HG03135 (cell line): ENCODE measurements around the gene PILRB.
A peak's percentile ranks its signal among the peaks of the same experiment; 100 is the strongest.
"Not testable (repeated sequence)": the region's sequence is repeated elsewhere in the genome, so short reads cannot be mapped to it uniquely, and the experiment has no call there.

ENCODE experiments used
- ATAC-seq: cut with Tn5 transposase; IDR thresholded peaks from one replicate; pipeline ENCODE4 v1.9.1; 2021; ENCODE audit warnings: mild to moderate bottlenecking, moderate library complexity; ENCODE audit not compliant: unreplicated experiment

PILRB gene

DNA sequence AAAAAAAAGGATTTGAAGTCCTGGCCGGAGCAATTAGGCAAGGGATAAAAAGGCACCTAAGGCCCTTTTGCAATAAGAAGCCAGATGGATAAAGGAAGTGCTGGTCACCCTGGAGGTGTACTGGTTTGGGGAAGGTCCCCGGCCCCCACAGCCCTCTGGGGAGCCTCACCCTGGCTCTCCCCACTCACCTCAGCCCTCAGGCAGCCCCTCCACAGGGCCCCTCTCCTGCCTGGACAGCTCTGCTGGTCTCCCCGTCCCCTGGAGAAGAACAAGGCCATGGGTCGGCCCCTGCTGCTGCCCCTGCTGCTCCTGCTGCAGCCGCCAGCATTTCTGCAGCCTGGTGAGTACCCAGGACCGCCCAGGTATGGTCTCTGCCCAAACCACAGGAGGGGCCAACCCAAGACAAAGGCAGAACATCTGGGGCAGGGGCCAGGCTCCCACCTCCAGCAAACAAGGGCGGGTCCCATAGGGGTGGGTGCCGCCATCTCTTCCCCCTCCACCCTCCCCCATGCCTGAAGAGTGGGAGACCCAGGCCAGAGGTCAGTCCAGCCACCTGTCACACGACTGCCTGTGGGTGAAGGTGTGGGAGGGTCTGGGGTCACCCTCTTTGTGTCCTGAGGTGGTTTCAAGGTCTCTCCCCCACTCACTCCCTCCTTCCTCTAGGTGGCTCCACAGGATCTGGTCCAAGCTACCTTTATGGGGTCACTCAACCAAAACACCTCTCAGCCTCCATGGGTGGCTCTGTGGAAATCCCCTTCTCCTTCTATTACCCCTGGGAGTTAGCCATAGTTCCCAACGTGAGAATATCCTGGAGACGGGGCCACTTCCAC is at the start of gene PILRB:
TSS of gene PILRB (plus strand) at position 91 of the 830 bp plus-strand sequence. CDS start at position 277, 186 bp downstream.
- ATAC-seq = no peak

DNA sequence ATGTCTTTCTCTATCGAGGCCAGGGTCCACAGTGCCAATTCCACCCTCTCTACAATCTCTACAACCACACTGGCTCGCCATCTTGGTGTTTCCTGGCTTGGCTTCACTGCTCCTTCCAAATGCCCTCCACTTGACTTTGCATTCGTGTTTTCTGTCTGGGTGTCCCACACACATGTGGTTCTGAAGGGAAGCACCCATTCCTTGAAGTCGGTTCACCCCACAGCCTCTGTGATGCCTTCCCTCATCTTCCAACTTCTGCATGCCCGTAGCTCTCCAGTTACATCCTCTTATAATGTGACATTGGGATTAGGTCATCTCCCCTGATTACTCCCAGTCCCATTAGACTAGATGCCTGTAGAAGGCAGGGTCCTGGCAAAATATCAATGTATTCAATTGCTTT is 39.6 kb upstream of the PILRB start:
- not testable (repeated sequence) for ATAC-seq

DNA sequence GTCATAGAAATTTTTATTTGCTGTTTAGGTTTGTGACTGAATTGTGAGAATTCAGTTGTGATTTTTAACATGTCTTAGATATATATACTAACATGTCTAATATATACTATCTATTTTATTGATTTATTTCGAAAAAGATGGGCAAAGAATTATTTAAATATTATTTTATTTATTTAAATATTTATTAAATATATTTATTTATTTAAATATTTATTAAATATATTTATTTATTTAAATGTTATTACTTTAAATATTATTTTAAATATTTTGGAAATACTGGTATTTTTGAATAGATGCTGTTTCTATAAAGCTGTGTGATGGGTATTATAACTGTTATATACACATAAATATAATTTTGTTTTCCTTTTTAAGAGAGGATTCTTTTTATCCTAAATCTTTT is 36.3 kb upstream of the PILRB start:
- ATAC-seq = not testable (repeated sequence)

DNA sequence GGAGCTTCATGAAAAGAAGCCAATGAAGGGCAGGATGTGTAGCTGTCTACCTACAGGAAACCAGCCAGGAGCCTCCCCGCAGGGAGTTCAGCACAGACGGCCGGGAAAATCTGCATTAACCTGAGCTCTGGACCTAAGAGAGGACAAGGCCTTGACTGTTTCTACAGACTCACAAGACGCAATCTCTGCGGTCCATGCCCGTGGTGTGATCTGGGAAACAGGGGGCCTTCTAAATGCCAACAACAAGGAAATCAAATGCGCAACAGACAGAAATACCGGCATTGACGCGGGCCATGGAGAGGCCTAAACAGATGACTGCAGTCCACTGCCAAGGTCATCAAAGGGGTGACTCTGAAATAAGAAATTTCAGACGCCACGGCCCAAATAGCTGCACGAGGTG is 33.7 kb upstream of the PILRB start:
- not testable (repeated sequence) for ATAC-seq

DNA sequence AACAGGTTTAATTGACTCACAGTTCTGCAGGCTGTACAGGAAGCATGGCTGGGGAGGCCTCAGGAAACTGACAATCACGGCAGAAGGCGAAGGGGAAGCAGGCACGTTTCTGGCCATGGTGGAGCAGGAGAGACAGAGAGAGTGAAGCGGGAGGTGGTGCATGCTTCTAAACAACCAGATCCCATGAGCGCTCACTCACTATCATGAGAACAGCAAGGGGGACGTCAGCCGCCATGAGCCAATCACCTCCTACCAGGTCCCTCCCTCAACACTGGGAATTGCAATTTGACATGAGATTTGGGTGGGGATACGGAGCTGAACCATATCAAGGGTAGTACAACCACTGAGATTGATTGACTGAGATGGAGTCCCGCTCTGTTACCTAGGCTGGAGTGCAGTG is 32.2 kb upstream of the PILRB start:
- not testable (repeated sequence) for ATAC-seq

DNA sequence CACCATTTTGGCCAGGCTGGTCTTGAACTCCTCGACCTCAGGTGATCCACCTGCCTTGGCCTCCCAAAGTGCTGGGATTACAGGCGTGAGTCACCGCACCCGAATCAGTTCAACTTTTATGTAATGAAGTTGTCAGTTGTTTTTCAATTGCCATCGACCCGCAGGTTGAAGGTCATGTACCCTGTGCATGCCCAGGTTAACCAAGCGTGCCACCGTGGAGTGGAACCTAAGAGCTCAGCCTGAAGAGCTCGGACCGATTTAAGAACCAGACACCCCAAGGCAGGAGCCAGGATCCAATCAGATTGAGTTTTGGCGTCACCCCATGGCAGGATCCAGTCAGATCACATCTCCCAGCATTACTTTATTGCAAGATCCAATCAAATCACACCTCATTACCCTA is 31.0 kb upstream of the PILRB start:
- ATAC-seq = not testable (repeated sequence)

DNA sequence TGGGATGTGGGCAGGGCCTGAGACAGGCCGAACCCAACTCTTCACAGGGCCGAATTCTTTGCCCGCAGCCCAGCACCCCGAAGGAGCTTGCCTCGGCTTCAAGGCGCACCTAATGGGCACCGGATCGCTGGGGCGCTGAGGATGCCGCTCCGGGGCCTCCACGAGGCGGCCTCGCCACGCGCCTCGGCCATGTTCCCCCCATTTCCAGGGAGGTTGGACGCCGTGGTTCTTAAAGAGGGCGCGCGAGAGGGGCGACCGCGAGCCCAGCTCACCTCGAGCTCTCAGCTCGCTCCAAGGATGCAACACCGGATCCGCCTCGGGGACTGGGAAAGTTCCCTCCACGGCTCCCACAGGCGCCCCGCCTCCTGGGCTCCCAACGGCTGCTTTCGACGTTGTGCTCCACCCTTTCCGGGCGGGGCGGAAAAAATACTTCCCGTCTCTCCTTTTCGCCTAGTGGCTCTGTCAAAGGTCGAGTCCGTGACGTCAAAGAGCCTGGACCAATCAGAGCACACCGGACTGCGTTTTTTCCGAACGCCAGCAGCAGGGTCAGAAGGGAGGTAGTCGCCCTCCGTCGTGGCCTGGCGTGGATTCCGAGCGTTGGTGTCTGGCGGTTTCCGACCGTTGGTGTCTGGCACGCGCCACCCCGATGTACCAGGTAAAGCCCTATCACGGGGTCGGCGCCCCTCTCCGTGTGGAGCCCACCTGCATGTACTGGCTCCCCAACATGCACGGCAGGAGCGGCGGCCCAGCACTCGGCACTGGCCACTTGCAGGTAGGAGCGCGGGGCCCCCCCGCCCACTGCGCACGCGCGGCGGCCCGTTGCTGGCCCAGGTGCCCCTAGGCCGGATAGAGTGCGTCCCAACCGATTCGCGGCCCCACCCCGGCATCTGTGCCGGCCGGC is 22.1 kb upstream of the PILRB start:
- ATAC-seq = peak; percentile 97

DNA sequence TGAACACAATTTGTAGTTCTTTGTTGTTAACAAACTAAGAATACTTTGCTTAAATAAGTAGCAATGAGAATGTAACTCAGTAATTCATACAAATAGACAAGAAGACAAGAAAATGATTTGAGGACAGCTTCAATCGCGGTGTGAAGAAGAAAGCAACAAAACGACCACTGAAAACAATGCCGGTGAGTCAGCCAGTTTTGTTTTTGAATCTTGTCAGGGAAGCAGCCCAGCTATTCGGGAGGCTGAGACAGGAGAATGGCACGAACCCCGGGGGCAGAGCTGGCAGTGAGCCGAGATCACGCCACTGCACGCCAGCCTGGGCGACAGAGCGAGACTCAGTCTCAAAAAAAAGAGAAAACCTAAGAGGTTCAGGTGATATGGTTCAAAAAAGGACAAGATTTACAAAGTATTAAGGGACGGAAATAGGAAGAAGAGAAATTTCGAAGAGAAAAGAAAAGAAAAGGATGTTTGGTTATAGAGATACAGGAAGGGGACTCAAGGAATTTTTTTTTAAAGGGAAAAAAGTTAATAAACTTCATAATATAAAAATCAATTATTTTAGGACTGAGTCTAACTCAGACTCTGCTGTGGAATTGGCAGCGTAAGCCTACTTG is 19.7 kb upstream of the PILRB start:
- not testable (repeated sequence) for ATAC-seq

DNA sequence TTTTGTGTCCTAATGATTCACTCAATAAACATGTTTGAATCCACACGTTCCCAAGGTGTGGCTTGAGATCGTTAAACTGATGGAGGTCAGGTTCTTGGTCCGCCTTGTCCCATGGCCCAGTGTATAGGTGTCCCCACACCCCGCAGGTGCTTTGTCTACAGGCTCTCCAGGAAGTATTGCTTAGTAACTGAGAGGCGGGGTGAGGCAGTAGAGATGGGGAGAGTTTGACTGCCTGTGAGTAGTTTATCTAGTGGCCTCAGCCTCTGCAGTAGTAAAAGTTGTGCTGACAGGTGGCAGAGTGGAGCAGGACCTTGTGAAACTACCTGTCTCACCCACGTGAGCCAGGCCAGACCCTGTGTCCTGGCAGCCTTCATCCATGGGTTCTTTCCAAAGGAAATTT is 16.6 kb upstream of the PILRB start:
- not testable (repeated sequence) for ATAC-seq

DNA sequence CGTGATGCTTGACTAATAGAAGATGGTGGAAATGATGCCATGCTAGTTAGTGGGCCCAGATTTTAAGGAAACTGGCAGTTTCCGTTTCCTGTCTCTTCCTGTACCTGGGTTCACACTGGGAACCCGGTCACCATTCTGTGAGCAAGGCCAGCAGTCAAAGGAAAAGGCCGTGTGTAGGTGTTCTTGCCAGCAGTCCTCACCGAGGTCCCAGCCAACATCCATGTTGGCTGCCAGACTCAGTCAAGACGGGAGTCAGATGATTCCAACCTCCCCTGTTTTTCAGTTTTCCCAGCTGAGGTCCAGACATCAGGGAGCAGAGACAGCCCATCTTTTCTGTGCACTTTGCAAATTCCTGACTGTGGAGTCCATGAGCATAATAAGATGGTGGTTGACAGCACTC is 15.2 kb upstream of the PILRB start:
- no peak for ATAC-seq

DNA sequence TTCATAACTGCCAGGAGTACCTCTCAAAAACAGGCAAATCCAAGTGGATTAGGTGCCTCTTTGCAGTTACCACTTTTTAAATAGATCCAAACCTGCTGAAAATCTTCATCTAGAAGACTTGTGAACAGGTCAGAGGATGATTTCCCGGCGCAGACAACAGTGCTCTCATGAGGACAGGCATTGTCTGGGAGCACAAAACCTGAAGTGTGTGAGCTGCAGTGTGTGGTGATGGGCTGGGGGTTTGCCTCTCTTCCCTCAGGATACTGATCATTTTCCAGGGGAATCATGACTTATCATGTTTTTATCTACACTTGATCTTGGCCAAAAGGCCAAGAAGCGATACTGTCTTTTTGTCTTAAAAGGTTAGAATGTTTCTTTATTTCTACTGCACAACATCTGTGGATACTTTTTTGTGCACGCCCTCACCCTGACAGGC is 13.8 kb upstream of the PILRB start:
- peak; percentile 8 for ATAC-seq

DNA sequence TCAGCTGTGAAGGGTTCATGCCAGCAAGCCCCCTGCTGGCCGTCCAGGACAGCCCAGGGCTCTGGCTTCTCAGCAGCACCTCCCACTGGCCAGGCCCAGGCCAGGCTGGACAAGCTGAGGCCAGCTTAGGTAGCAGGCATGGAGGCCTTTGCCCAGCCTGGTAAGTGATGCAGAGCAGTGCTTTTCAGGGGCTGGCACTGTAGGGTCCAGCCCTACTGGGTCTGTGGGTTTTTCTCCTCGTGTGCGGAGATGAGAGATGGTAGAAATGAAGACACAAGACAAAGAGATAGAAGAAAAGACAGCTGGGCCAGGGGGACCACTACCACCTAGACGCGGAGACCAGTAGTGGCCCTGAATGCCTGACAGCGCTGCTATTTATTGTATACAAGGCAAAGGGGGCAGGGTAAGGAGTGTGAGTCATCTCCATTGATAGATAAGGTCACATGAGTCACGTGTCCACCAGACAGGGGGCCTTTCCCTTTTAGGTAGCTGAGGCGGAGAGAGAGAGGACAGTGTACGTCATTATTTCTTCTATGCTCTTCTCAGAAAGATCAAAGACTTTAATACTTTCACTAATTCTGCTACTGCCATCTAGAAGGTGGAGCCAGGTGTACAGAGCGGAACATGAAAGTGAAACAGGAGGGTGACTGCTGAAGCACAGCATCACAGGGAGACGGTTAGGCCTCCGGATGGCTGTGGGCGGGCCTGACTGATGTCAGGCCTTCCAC is 13.2 kb upstream of the PILRB start:
- peak; percentile 69 for ATAC-seq

DNA sequence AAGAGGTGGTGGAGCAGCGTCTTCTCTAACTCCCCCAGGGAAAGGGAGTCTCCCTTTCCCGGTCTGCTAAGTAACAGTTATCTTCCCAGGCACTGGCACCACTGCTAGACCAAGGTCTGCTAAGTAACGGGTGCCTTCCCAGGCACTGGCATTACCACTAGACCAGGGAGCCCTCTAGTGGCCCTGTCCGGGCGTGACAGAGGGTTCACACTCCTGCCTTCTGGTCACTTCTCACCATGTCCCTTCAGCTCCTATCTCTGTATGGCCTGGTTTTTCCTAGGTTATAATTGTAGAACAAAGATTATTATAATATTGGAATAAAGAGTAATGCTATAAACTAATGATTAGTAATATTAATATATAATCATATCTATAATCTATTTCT is 12.6 kb upstream of the PILRB start:
- peak; percentile 15 for ATAC-seq

DNA sequence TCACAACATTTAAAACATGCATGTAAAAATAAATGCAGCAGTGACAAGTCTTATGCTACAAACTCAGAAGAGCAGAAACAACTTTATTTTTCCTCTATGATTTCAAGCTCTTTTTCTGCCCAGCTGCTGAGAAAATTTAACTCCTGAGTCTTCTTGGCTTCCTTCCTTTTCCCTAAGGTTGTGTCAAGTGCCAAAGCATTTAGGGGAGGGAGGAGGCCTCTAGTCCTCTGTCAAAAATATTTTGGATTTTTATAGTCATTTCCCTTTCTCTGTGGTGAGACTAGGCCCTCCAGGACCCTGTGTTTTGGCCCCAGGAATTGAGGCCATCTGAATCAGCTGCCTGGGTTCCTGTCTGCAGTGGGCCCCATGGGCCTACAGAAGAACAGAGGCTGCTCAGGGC is 11.0 kb upstream of the PILRB start:
- no peak for ATAC-seq

DNA sequence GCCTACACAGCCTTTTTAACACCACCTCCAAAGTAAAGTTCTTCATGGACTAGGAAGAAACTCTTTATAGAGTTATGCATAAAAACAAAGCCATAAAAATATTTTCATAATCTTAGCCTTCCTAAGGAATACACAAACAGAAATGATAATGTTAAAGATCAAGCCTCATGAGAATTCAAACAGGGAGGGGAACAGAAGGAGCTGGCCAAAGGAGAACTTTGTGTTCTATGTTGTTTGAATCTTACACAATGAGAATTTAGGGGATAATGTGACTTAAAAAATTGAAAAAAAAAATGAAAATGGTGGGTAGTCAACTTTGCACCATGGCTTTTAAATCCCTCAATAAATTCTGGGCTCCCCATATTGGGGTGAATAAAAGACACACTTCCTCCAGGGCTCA is 9.1 kb upstream of the PILRB start:
- no peak for ATAC-seq

DNA sequence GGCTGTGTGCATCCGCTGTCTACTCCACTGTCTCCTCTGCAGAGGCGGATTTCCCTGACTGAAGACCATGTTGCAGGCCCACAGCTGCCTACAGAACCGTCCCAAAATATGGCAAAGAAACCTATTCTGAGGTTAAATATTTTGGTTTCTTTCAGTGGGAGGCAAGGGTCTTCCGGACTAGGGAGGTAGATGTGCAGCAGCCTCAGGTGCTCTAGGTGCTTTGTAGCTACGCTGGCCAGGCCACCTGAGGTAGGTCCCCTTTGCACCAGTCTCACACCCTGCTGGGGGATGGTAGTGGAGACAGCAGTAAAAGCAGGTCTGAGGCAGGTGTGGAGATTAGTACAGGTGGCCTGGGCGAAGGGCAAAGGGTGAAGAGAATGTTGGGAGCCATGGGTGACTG is 8.2 kb upstream of the PILRB start:
- ATAC-seq = no peak

DNA sequence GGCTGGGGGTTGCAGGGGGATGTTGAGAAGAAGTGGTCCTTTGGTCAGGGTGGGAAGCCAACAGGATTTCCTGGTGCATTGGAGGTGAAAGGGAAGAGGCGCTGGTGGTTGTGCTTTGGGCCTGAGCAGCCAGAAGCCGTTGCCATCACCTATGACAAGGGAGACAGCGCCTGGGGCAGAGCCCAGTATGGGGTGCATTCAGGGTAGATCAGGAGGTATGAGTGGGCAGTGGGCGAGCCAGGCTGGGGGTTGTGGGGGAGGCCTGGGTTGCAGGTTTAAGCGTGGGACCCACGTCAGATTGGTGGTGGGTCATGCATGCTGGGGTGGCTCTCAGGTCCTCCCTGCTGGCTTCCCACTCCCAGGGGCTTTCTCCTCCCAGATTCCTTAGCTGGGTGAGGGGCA is 6.3 kb upstream of the PILRB start:
- ATAC-seq = no peak

DNA sequence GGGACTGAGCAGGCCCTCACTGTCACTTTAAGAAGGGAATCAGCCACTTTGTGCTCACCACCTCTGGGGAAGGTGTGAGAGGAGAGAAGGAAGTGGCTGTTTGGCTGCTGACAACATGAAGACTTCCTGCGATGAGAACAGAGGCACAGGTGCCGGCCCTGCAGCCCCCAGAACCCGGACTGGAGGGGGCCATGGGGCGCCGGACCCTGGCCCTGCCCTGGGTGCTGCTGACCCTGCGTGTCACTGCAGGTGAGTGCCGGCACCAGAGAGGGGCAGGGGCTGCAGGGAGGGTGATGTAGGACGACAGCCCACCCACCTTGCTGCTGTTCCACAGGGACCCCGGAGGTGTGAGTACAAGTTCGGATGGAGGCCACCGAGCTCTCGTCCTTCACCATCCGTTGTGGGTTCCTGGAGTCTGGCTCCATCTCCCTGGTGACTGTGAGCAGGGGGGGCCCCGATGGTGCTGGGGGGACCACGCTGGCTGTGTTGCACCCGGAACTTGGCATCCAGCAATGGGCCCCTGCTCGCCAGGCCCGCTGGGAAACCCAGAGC is 5.6 kb upstream of the PILRB start:
- not testable (repeated sequence) for ATAC-seq

DNA sequence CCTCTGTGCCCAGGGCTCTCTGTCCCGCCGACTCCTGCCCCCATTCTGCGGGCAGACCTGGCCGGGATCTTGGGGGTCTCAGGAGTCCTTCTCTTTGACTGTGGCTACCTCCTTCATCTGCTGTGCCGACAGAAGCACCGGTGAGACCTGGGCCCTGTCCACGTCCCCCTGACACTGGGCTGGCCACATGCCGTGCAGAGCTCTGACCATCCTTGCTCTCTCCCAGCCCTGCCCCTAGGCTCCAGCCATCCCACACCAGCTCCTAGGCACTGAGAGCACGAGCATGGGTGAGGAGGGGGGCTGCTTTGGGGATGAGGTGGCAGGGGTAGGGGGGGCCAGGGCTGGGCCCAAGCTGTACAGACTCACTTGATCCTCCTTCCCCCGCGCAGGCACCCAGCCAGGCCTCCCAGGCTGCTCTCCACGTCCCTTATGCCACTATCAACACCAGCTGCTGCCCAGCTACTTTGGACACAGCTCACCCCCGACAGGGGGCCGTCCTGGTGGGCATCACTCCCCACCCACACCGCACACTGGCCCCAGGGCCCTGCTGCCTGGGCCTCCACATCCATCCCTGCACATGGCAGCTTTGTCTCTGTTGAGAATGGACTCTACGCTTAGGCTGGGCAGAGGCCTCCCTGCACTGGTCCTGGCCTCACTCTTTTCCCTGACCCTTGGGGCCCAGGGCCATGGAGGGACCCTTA is 4.8 kb upstream of the PILRB start:
- ATAC-seq = no peak
